NCI-H2081 (cell line): ENCODE data around the gene MGAT4B.

Experiments
- DNase-seq, 2 experiments: peaks; one replicate each; lab custom pipeline; 2025; lab: John Stamatoyannopoulos, UW

The MGAT4B gene

DNA sequence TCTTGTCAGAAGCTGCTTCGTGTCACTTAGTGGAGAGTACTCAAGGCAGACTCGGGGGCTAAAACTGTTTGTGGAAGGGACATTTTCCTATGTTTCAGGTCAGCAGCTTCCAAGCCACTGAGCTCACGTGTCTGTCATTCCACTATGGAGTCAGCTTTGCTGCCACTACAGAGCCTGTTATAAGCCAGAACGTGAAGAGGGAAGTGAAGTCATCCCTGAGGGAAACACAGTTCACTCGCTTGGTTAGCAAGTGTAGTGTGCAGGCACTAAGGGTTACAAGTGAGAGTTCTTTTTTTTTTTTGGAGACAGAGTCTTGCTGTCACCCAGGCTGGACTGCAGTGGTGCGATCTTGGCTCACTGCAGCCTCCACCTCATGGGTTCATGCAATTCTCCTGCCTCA lies 37.4 kb downstream of the MGAT4B start:
- DNase-seq = no peak

DNA sequence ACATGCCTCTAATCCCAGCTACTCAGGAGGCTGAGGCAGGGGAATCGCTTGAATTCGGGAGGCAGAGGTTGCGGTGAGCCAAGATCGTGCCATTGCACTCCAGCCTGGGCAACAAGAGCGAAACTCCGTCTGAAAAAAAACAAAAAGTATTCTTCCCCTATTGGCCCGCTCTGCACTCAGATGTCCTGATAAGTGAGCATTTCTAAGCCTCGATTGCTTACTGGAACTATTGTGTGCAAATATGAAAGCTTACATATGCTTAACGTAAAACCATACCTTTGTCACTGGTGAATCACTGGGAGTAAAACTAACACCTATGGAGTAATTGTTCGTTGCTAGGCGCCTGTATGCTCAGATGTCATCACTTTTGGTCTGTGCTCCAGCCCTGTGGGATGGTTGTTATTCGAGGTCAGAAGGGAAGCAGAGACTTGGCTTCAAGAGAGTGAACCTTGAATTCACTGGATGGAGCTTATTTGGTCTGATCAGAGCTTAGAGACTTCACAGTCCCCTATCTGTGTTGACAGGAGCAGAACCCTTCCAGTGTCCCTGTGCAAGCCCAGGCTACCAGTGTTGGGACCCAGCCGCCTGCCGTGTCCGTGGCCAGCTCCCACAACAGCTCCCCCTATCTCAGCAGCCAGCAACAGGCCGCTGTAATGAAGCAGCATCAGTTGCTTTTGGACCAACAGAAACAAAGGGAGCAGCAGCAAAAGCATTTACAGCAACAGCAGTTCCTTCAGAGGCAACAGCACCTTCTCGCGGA lies 38.2 kb downstream of the MGAT4B start:
- no peak for DNase-seq

DNA sequence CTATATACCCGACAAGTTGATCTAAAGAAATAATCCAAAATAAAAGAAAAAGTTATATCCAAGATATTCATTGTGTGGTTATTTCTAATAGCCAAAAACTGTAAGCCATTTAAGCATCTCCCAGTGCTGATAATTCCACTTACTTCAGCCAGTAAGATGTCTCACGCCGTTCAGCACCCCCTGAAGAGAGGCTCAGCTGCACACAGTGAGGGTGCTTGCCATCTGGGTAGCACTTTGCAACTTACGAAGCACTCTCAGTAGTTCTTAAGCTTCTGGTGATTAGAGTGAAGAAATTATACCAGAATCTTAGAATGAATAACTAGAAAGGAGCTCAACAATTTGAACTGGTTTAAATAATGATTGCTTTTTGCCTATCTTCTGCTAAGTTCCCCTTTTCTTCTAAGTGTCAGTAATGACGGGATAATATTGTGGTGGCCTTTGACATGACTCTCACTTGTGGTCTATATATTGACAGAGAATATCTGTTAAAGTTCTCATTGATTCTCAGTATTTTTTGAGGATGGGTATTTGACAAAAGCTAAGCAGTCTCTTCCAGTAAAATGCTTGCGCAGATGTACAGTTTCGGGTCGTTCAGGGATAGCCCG lies 39.1 kb downstream of the MGAT4B start:
- DNase-seq = no peak

DNA sequence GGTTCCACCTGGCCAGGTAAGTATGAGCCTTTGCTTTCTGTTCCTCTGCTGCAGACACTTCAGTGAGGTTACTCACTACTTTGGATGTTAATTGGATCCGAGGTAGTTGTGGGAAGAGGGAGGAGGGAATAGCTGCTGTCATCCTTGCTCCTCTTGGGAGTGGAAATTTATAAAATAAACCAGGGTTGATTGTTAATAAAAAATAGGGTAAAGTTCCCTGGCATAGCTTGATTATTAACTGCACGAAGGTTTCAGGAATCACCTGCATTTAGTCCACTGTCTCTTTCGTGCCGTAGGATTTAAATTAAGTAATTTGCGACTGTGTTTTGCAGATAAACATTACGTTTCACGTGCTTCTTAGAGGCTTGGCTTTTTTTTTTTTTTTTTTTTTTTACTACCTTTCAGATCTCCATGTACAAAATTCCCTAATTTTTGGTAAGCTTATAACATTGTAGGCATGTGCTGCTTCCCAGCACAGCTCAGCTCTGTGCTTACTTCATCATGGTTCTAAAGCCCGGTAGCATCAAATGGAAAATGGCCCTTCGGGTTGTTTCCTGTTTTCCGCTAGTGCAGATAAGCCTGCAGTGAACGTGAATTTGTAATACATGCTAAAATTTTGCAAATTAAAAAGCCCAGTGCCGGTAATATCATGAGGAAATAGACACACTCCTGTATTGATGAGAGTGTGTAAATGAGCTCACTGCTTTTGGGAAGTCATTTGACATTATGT lies 39.8 kb downstream of the MGAT4B start:
- DNase-seq = no peak

DNA sequence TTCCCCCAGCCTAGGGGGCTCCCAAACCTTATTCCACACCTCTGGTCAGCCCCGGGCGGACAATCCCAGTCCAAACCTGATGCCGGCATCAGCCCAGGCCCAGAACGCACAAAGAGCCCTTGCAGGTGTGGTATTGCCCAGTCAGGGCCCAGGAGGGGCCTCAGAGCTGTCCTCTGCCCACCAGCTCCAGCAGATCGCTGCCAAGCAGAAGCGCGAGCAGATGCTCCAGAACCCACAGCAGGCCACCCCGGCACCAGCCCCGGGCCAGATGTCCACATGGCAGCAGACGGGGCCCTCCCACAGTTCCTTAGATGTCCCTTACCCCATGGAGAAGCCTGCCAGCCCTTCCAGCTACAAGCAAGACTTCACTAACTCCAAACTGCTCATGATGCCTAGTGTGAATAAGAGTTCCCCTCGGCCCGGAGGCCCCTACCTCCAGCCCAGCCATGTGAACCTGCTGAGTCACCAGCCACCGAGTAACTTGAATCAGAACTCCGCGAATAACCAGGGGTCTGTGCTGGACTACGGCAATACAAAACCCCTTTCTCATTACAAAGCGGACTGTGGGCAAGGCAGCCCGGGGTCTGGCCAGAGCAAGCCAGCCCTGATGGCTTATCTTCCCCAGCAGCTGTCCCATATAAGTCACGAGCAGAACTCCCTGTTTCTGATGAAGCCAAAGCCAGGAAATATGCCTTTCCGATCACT lies 40.5 kb downstream of the MGAT4B start:
- DNase-seq = no peak

DNA sequence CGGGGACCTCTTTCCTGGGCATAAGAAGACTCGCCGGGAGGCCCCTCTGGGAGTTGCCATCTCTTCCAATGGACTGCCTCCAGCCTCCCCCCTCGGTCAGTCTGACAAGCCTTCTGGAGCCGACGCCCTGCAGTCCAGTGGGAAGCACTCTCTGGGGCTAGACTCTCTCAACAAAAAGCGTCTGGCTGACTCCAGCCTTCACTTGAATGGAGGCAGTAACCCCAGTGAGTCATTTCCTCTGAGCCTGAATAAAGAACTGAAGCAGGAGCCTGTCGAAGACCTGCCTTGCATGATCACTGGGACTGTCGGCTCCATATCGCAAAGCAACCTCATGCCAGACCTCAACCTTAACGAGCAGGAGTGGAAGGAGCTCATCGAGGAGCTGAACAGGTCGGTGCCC lies 41.3 kb downstream of the MGAT4B start:
- no peak for DNase-seq

DNA sequence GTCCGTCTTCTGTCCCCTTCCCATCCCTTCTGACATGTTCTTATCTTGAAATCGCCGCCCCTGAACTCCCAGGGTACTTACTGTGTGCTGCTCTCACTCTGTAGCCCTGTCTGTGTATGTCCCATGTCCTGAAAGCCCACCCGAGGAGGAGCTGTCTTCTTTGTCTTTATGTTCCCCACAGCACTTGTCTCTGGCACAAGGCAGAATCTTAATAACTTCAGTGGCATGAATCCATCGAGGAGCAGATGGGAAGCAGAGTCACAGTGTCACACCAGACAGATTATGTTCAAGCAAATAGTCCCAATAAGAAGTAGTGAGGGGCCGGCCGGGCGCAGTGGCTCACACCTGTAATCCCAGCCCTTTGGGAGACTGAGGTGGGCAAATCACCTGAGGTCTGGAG lies 42.6 kb downstream of the MGAT4B start:
- DNase-seq = no peak

DNA sequence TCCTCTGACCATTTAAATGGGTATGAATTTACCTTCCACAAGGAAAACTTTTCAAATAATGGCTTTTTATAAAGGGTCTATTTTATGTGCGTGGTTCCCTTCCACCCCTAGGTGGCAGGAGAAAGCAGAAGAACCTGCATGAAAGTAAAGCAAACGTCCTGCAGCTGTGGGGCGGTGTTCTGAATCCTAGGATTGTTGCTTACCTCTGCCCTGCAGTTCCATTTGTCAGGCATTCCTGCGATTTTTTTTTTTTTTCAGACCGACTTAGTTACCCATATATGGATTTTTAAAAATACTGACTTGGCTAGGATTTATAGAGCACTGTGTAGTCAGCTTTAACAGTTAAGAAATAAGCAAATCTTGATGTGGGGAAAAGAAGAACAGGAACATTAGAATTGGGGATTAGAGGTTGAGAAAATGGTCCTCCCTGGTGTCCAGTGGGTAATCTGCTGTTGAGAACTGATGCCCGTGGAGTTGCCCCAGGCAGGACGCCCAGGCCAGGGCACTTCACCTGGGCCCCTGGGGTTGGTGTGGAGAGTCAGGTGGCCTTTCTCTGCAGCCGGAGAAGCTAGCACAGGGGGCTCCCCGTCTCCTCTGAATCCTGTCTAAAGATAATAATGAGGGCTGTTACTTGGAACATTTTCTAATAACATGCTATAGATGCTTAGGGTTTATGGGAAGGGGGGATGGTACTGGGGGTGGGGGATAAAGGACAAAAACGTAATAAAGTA lies 43.3 kb downstream of the MGAT4B start:
- peak; percentile 66 to 71 for DNase-seq

DNA sequence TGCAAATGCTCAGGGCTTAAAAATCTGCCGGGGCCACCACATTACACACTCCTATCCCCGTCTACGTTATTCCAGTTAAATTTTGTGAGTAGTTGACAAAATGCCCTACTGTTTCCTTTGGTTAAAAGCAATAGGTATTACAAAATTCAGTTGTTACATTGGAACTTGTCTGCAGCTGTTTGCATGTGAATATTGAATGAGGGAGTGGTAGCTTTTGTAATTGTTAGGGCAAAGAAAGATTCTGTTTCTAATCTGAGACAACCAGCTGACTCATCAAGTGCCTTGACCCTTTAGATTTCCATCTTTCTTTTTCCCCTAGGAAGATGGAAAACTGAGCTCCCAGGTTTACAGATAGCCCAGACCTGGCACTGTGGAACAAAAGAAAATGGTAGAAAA lies 43.9 kb downstream of the MGAT4B start:
- no peak for DNase-seq

DNA sequence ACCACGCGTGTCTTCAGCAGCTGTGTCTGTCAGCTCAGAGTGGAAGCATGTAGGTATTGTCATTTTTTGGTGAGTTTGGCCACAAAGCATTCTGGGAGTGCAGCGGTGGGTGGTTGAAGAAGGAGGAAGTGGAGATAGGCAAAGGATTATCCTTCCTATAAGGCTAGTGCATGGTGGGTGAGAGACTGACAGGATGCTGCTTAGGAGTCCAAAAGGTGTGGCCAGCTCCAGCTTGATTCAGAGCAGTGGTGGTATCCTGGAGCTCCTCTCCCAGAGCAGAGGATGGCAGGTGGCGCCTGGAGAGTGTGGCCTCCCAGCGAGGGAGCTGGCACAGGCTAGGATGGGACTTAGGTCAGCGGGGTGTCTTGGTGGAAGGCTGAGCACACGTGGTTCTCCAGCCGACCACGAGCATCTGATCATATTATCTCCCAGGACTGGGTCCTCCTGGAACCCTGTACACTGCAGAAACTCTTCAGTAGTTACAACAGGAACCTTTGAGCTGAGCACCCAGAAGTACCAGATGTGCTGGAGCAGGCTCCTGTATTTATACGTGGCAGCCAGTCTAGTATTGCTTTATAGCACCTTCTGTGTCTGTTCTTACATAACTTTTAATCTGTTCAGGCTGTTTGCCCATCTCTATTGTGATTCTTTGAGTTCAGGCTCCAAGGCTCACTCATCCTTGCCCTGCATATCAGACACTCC lies 44.4 kb downstream of the MGAT4B start:
- peak; percentile 2 to 45 for DNase-seq

DNA sequence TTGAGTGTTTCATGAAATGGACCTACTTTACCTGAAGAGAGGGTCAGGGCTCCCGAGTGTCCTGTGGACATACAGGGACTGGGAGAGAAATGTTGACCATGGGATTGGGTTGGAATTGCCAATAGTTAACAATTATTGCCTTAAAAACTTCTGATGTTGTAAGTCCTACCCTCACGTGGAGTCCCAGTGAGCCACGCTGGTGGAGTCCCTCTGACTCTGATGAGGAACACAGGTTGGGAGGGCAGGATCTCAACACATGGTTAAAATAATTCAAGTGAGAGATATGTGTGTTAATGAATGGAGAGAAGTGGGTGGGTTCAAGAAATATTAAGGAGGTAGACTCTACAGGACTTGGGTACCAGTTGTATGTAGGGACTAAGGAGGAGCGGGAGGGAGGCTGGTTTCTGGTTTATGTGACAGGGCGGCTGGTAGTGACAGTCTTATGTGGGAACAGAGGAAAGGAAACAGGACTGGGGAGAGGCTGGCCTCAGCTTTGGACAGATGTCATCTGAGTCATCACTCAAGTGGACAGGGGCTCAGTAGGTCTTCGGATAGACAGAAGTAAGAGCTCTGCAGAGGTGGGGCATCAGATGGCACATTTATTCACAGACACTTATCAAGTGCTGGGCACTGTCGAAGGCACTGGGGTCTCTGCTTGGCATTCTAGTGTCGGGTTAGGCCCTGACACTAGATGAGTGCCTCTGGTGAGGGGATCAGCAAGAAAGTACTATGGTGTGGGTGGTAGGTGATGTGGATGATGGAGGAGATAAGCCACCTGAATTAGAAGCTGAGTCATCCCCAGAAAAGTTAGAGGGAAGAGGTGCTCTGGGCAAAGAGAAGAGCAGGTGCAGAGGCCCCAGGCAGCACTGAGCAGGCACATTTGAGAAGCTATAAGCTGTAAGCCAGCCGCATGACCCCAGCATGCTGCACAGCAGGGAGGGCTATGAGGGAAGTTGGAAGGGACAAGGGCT lies 46.8 kb downstream of the MGAT4B start:
- peak in 1 of 2 experiments; percentile 21 for DNase-seq

DNA sequence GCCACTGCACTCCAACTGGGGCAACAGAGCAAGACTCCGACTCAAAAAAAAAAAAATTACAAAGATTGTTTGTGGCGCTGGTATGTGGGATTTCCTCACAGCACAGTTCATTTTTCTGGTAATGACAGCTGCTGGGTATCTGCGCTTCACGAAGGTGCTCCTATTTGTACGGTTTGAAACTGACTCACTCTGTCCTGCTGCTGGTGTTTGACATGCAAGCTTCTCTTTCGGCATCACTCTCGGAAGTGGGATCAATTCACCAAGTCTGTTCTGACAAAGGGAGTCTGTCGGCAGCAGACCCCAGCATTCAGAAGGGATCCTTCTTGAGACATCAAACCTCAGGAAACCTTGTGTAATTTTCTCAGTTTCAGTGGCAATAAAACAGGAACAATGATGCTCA lies 47.7 kb downstream of the MGAT4B start:
- DNase-seq = no peak

DNA sequence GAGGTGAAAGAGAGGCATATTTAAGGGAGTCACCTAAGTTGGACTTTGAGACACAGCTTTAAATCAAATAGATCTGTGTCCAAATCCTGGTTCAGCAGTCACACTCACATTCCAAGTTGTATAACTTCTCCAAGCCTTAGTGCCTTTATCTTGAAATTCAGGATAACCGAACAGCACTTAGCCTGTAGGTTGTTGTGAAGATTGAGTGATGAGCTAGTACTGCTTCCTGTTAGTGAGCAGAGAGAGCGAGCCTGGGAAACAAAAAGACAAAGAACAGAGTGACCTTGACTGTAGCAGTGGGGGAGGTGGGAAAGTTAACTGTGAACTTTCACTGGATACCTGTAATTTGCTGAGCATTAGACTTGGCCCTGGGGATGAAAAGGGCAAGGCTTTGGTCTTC lies 51.6 kb downstream of the MGAT4B start:
- no peak for DNase-seq

DNA sequence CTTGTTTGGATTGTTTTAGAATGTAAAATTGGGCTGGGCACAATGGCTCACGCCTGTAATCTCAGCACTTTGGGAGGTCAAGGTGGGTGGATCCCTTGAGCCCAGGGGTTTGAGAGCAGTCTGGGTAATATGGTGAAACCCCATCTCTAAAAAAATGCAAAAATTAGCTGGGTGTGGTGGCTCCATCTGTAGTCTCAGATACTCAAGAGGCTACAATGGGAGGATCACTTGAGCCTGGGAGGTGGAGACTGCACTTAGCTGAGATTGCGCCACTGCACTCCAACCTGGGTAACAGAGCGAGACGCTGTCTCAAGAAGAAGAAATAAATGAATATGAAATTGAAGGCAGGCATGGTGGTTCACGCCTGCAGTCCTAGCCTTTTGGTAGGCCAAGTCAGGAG lies 52.7 kb downstream of the MGAT4B start:
- no peak for DNase-seq

DNA sequence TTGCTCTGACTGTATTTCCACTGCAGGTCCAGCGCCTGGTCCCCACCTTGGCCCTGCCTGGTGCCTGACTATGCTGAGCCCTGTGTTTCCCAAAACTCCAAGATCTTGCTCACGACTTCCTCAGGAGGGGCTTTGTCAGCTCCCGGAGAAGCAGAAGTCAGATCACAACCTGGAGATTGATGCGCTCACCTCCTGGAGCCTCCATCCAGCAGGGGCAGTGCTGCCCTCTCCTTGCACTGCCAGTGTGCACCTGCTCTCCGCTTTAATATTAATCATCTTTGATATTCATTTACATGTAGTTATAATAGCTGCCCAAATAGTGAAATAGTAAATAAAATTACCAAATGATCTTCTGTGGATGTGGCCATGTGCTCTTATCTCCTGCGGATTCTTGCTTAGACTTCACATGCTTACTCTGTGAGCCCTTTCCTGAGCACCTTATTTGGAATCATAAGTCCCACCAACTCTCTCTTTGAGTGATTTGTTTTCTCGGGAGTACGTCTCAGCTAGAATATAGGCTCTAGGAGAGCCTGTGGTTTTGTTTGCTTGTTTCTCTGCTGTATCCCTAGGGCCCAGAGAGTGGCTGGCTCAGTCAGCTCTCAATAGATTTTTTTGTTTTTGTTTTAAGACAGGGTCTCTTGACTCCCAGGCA lies 56.7 kb downstream of the MGAT4B start:
- no peak for DNase-seq

DNA sequence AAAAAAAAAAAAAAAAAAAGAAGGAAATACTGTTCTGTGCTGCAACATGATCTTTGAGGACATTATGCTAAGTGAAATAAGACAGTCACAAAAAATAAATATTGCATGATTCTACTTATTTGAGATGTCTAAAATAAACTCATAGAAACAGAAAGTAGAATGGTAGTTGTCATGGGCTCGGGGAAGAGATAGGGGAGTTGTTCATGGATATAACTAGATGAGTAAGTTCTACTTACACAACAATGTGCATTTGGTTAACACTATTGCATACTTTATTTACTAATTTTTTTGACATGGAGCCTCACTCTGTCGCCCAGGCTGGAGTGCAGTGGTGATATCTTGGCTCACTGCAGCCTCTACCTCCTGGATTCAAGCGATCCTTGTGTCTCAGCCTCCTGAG lies 58.9 kb downstream of the MGAT4B start:
- no peak for DNase-seq
